Spleen (tissue), 11 donors: ENCODE measurements around the gene RPUSD1. TPM values are rescaled to one million over a fixed set of nuclear protein-coding genes. Genes with fewer than 3 reads are reported as not detected.
"Not testable (repeated sequence)": the region's sequence is repeated elsewhere in the genome, so short reads cannot be mapped to it uniquely, and the experiment has no call there.

Experiments used
- DNase-seq: peaks from one replicate; pipeline ENCODE4 v3.0.0-alpha.2; 2020
- H3K27ac ChIP-seq, 8 donors: fragments of 200-600 bp; sonication (generic) in 7 of 8; 1 replicate in 4 of 8; 2 replicates in 4 of 8; pipeline versions ENCODE4 v1.5.0 to v1.8.0; 2016 to 2021; ENCODE audit warnings: inconsistent platforms in 4 of 8, mild to moderate bottlenecking in 4 of 8, moderate library complexity in 1 of 8
- H3K27me3 ChIP-seq, 7 donors: fragments of 200-600 bp; sonication (generic) in 6 of 7; replicated peaks in 1 of 7; 1 replicate in 4 of 7; 2 replicates in 3 of 7; pipeline versions ENCODE4 v1.5.0 to v1.8.0; 2016 to 2021; ENCODE audit warnings: inconsistent platforms in 3 of 7, mild to moderate bottlenecking in 1 of 7
- H3K36me3 ChIP-seq, 6 donors: fragments of 200-600 bp; sonication (generic) in 5 of 6; 1 replicate in 4 of 6; 2 replicates in 2 of 6; pipeline versions ENCODE4 v1.5.0 to v1.8.0; 2016 to 2021; ENCODE audit warnings: inconsistent platforms in 2 of 6
- H3K4me1 ChIP-seq, 6 donors: fragments of 200-600 bp; sonication (generic) in 5 of 6; 1 replicate in 3 of 6; 2 replicates in 3 of 6; pipeline versions ENCODE4 v1.5.0 to v1.8.0; 2016 to 2021; ENCODE audit warnings: inconsistent platforms in 3 of 6
- H3K4me3 ChIP-seq, 8 donors: fragments of 200-600 bp; sonication (generic) in 7 of 8; 1 replicate in 4 of 8; 2 replicates in 4 of 8; pipeline versions ENCODE4 v1.5.0 to v1.8.0; 2016 to 2021; ENCODE audit warnings: inconsistent platforms in 4 of 8, mild to moderate bottlenecking in 4 of 8, moderate library complexity in 2 of 8
- H3K9me3 ChIP-seq, 8 donors: fragments of 200-600 bp; sonication (generic) in 7 of 8; 1 replicate in 4 of 8; 2 replicates in 4 of 8; pipeline versions ENCODE4 v1.5.0 to v1.8.0; 2016 to 2021; ENCODE audit warnings: inconsistent platforms in 4 of 8
- POLR2A ChIP-seq, 3 donors: fragments of 450-650 bp; IDR thresholded peaks; one replicate each; pipeline ENCODE4 v1.5.1; 2017; ENCODE audit warnings: antibody characterized with exemption in 3 of 3, mild to moderate bottlenecking in 1 of 3
- POLR2AphosphoS5 ChIP-seq, 3 donors: sonication (generic); formaldehyde crosslinking; IDR thresholded peaks; one replicate each; pipeline ENCODE4 v1.5.1; 2017; ENCODE audit warnings: antibody characterized with exemption in 3 of 3
- WGBS, 5 donors: extraction: QIAGEN DNeasy Blood & Tissue Kit in 3 of 5; methylation state at CpG; one replicate each; pipeline versions ENCODE4 v1.1.5 to v1.1.7; 2013 to 2018; 5-methylcytosine and 5-hydroxymethylcytosine counted together
- intact Hi-C: fragments of 100-400 bp; cut with DNase I; formaldehyde crosslinking; loops from one replicate; pipeline ENCODE4 v1.15.0; 2023; ENCODE audit warnings: low total_unique reads
- polyA plus RNA-seq, 3 donors: library from polyadenylated mRNA; stranded (reverse); fragments of 200-250 nt; gene quantifications; one replicate each; pipeline ENCODE4 v1.2.1, GENCODE V29; 2013
- total RNA-seq, 7 donors: library from RNA; depleted of rRNA in 3 of 7; stranded (reverse); fragments of >200 nt in 3 of 7; fragmentation: NEBNext Ultra II Directional in 4 of 7; extraction: Animal tissue kit (Norgen Biotek cat#: 25700) in 4 of 7; gene quantifications; one replicate each; pipeline versions ENCODE4 v1.1.0 to v1.2.1, GENCODE V29; 2016 to 2021
- TF ChIP-seq, protein P1 (sequence below), 11 experiments: fragments of 200-600 bp in 7 of 11; fragments of 450-650 bp in 4 of 11; sonication (generic) in 4 of 11; IDR thresholded peaks in 8 of 11; conservative IDR thresholded peaks in 3 of 11; 1 replicate in 7 of 11; 2 replicates in 4 of 11; pipeline versions ENCODE4 v1.4.0 to v1.8.0; 2016 to 2021; ENCODE audit warnings: antibody characterized with exemption in 11 of 11, inconsistent platforms in 4 of 11, mild to moderate bottlenecking in 1 of 11
- donor health status: healthy with polysubstance abuse.
- donor health status: DM: no; HTN: no; CAD: no; lungs with moderate emphysema.
- donor health status: DM: no; HTN: no; CAD: no.
- donor health status: Bipolar disorder and iron deficiency.
- donor health status: healthy.
- donor health status: DM: no; HTN: no; CAD: no.
- donor health status: DM: yes; HTN: yes; CAD: no.

Gene RPUSD1
- total and polyA plus RNA-seq, 10 donors = 17.9 to 34.2 (median 21.7) TPM

DNA sequence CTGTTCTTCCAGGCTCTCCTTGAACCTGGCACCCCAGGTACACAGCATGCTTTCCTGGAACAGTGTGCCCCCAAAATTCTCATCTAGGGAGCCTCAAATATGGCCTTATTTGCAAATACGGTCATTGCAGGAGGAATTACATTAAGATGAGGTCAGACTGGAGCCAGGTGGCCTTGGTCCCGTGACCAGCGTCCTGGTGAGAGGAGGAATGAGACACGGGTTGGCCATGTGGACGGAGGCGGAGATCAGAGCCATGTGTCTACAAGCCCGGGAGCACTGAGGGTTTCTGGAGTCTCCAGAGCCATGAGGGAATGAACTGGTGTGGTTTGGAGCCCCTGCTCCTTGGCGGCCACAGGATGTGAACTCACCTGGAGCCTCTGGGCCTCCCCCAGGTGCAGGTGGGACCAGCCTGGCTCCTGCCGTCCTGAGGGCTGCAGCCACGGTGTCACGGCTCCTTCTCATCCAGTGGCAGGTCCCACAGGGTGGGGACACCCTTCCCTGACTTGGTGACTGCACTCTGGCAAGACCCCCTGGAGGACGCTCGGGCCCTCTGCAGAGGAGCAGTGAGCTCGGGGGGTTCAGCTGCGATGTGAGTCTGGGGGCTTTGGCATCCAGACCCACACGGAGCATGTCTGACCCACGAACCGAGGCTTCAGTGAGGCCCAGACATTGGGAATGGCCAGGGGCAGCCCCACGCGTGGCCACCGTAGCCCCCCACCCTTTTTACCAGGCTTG, 34.2 kb upstream of the RPUSD1 start:
- intact Hi-C loops = no loop called here
- DNase-seq = no peak
- TF ChIP-seq POLR2AphosphoS5 (IDR thresholded peaks at IDR 0.05) (no peak), POLR2A (IDR thresholded peaks at IDR 0.05) (no peak)
- TF ChIP-seq, protein P1, sequence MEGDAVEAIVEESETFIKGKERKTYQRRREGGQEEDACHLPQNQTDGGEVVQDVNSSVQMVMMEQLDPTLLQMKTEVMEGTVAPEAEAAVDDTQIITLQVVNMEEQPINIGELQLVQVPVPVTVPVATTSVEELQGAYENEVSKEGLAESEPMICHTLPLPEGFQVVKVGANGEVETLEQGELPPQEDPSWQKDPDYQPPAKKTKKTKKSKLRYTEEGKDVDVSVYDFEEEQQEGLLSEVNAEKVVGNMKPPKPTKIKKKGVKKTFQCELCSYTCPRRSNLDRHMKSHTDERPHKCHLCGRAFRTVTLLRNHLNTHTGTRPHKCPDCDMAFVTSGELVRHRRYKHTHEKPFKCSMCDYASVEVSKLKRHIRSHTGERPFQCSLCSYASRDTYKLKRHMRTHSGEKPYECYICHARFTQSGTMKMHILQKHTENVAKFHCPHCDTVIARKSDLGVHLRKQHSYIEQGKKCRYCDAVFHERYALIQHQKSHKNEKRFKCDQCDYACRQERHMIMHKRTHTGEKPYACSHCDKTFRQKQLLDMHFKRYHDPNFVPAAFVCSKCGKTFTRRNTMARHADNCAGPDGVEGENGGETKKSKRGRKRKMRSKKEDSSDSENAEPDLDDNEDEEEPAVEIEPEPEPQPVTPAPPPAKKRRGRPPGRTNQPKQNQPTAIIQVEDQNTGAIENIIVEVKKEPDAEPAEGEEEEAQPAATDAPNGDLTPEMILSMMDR (IDR thresholded peaks at IDR 0.05 in 8 of 11, conservative IDR thresholded peaks at IDR 0.05 in 3 of 11) = no peak
- Histone ChIP-seq H3K27me3 (peaks cover 0 to 95% (median 28%) of the 10 kb centered on the region in 7 donors), H3K4me3 (no peak overlapping the region), H3K4me1 (peaks cover 0 to 20% (median 6%) of the 10 kb centered on the region in 6 donors), H3K27ac (no peak overlapping the region), H3K36me3 (no peaks in the 10 kb centered on the region), H3K9me3 (no peaks in the 10 kb centered on the region)
- WGBS, 5 donors = 84 to 90% (median 87%) methylated on average over 12 to 21 of the region's 21 CpGs

DNA sequence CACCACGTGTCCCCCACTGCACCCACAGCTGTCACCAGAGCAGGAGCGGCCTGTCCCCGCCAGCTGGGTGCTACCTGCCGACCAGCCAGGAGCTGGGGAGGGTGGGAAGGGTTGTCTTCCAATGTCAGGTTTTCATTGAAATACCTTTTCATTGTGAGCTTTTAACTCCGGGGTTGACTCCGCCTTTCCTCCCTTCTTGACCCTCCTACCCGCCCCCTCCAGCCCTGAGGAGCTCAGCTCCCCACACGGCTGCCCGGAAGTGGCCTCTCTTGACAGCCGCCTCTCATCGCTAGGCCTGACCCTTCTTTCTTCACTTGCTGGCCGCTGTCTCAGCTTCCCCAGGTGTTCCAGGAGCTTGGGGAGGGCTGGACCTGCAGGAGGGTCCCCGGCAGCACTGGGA, 33.6 kb upstream of the RPUSD1 start:
- Histone ChIP-seq H3K9me3 (no peaks in the 10 kb centered on the region), H3K4me3 (no peak overlapping the region), H3K27ac (no peak overlapping the region), H3K4me1 (peaks cover 0 to 20% (median 6%) of the 10 kb centered on the region in 6 donors), H3K36me3 (no peaks in the 10 kb centered on the region), H3K27me3 (peaks cover 0 to 96% (median 34%) of the 10 kb centered on the region in 7 donors)
- DNase-seq = no peak
- TF ChIP-seq POLR2A (IDR thresholded peaks at IDR 0.05) (no peak), POLR2AphosphoS5 (IDR thresholded peaks at IDR 0.05) (no peak)
- intact Hi-C loops = no loop called here
- 70 to 77% (median 75%) methylated on average over 13 of the region's 13 CpGs for WGBS, 5 donors

DNA sequence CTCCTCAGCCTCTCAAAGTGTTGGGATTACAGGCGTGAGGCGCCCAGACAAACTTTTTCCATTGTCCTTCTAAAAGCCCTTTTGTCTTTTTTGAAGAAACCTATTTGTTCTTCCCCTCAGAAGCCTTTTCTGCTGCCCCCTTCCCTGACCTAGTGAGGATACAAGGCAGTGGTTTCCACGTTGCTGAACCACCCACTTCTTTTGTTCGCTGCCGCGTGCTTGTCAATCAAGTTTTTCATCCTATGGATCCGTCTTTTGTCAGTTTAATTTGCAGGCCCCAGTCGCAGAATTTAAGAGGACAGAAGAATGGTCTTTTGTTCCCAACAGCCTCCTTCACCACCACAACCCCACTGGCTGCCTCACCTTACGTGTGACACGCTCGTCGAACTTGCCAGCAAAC, 32.6 kb upstream of the RPUSD1 start:
- DNase-seq = no peak
- Histone ChIP-seq H3K4me3 (no peak overlapping the region), H3K27me3 (peaks cover 0 to 100% (median 43%) of the 10 kb centered on the region in 7 donors), H3K27ac (no peak overlapping the region), H3K36me3 (no peaks in the 10 kb centered on the region), H3K4me1 (peaks cover 0 to 20% (median 6%) of the 10 kb centered on the region in 6 donors), H3K9me3 (no peaks in the 10 kb centered on the region)
- 88 to 93% (median 91%) methylated on average over 12 of the region's 12 CpGs for WGBS, 5 donors
- intact Hi-C loops = no loop called here
- TF ChIP-seq POLR2AphosphoS5 (IDR thresholded peaks at IDR 0.05) (no peak), POLR2A (IDR thresholded peaks at IDR 0.05) (no peak)
- TF ChIP-seq, protein P1 (IDR thresholded peaks at IDR 0.05 in 8 of 11, conservative IDR thresholded peaks at IDR 0.05 in 3 of 11) = no peak

DNA sequence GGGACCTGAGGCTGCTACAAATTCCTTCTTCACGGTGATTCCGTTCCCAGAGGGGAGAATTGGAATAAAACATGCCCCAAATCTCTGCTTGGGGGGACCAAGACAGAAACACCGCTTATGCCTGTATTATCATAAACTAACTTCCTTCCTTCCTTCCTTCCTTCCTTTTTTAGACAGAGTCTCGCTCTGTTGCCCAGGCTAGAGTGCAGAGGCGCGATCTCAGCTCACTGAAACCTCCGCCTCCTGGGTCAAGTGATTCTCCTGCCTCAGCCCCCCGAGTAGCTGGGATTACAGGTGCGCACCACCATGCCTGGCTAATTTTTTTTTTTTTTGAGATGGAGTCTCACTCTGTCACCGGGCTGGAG, 31.8 kb upstream of the RPUSD1 start:
- intact Hi-C loops, H3K27ac ChIP-seq, H3K4me3 ChIP-seq, H3K9me3 ChIP-seq, H3K36me3 ChIP-seq, DNase-seq: not testable (repeated sequence)
- peaks cover 0 to 12% (median 1%) of the 10 kb centered on the region in 6 donors for H3K4me1 ChIP-seq
- WGBS, 5 donors = 29 to 50% (median 35%) methylated on average over 10 of the region's 10 CpGs
- peaks cover 0 to 100% (median 43%) of the 10 kb centered on the region in 7 donors for H3K27me3 ChIP-seq

DNA sequence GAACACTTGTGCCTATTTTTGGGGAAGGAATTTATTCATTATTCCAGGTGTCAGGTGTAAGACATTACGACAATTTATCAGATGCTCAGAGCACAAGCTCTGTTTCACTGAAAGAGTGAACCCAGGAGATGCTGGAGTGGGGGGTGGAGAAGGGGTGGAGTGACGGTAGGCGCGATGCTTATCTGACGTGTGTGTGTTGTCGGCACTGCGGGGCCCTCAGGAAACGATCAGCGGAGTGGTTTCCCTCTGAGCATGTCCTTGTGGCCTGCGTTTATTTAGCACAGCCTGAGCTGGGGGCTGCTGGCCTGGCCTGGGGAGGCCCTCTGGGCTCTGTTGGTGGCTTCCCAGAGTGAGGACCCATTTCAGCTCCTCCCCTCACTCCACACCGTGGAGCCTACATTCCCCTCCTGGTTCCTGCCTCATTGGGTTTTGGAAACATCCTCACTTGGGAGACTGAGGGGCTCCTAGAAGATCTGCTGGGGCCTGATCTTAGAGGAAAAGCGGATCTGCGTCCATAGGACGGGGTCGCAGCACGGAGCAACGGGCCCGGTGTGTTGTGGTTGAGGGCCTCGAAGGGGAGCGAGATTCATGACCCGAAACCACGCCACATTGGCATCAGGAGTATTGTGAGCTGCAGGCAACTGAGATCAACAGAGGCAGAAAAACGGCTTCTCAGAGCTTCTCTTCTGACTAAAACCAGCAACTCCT, 31.3 kb upstream of the RPUSD1 start:
- 13 to 47% (median 23%) methylated on average over 22 to 23 of the region's 23 CpGs for WGBS, 5 donors
- intact Hi-C loops = loop anchor here (10.0 kb wide), 1 partner anchor 155 kb away; the partner anchor contains the start of gene LMF1
- TF ChIP-seq POLR2A (IDR thresholded peaks at IDR 0.05) (no peak), POLR2AphosphoS5 (IDR thresholded peaks at IDR 0.05) (no peak)
- TF ChIP-seq, protein P1 (IDR thresholded peaks at IDR 0.05 in 8 of 11, conservative IDR thresholded peaks at IDR 0.05 in 3 of 11) = no peak
- Histone ChIP-seq H3K27ac (no peak overlapping the region), H3K4me3 (no peak overlapping the region), H3K9me3 (no peaks in the 10 kb centered on the region), H3K36me3 (no peaks in the 10 kb centered on the region), H3K27me3 (peaks cover 0 to 100% (median 43%) of the 10 kb centered on the region in 7 donors), H3K4me1 (peaks cover 0 to 7% (median 0%) of the 10 kb centered on the region in 6 donors)
- DNase-seq = no peak
